Prostate gland (tissue), 2 donors: ENCODE data around the gene SLC22A4. TPM values are rescaled to one million over a fixed set of nuclear protein-coding genes. Genes with fewer than 3 reads are reported as not detected.

Experiments used
- DNase-seq: peaks from one replicate; pipeline ENCODE4 v3.0.0-alpha.2; 2019; ENCODE audit warnings: low spot score
- H3K27ac ChIP-seq, 2 donors: fragments of 200-600 bp; sonication (generic); 2 replicates each; pipeline ENCODE4 v1.5.1; 2017 to 2019
- H3K27me3 ChIP-seq: fragments of 200-600 bp; sonication (generic); replicated peaks from 2 replicates; pipeline ENCODE4 v1.5.1; 2019; ENCODE audit not compliant: insufficient read depth
- H3K36me3 ChIP-seq, 2 donors: fragments of 200-600 bp; sonication (generic); 1 replicate in 1 of 2; 2 replicates in 1 of 2; pipeline versions ENCODE4 v1.5.1 to v1.8.1; 2017 to 2019
- H3K4me1 ChIP-seq: fragments of 200-600 bp; sonication (generic); replicated peaks from 2 replicates; pipeline ENCODE4 v1.5.1; 2019
- H3K4me3 ChIP-seq, 2 donors: fragments of 200-600 bp; sonication (generic); 2 replicates each; pipeline ENCODE4 v1.5.1; 2017 to 2019
- H3K9me3 ChIP-seq: fragments of 200-600 bp; sonication (generic); 2 replicates; pipeline ENCODE4 v1.5.1; 2017
- CTCF ChIP-seq, 4 experiments: fragments of 200-600 bp in 2 of 4; fragments of 450-650 bp in 2 of 4; sonication (generic) in 2 of 4; IDR thresholded peaks; 1 replicate in 3 of 4; 2 replicates in 1 of 4; pipeline ENCODE4 v1.5.1; 2016 to 2019; ENCODE audit warnings: antibody characterized with exemption in 4 of 4, mild to moderate bottlenecking in 2 of 4, moderate library complexity in 2 of 4
- POLR2A ChIP-seq: fragments of 450-650 bp; IDR thresholded peaks from one replicate; pipeline ENCODE4 v1.6.1; 2016; ENCODE audit warnings: antibody characterized with exemption, mild to moderate bottlenecking
- POLR2AphosphoS5 ChIP-seq: sonication (generic); formaldehyde crosslinking; IDR thresholded peaks from one replicate; pipeline ENCODE4 v1.6.1; 2017; ENCODE audit warnings: antibody characterized with exemption
- WGBS: methylation state at CpG from one replicate; pipeline ENCODE4 v1.1.5; 2018; 5-methylcytosine and 5-hydroxymethylcytosine counted together
- intact Hi-C: fragments of 100-400 bp; cut with DNase I; formaldehyde crosslinking; loops from one replicate; pipeline ENCODE4 v1.14.2; 2022
- total RNA-seq, 2 donors: library from RNA; depleted of rRNA; stranded (reverse); fragments of >200 nt; gene quantifications; one replicate each; pipeline ENCODE4 v1.1.0, GENCODE V29; 2016

Gene SLC22A4
- total RNA-seq, 2 donors from 2014 or later: 5.5 to 8.2 TPM

- DNase-seq: no peak
- H3K27ac ChIP-seq: no peak overlapping the region
- no peaks in the 10 kb centered on the region for H3K27me3 ChIP-seq
- TF ChIP-seq POLR2A (no peak), CTCF (IDR thresholded peaks at IDR 0.05) (no peak), POLR2AphosphoS5 (no peak)
- intact Hi-C loops: loop anchor here (10.0 kb wide), 1 partner anchor 634 kb away; the partner anchor contains the start of gene RAPGEF6
- 55% methylated on average over 7 of the region's 8 CpGs for WGBS
- H3K4me3 ChIP-seq: no peak overlapping the region
- H3K36me3 ChIP-seq: no peaks in the 10 kb centered on the region
- no peaks in the 10 kb centered on the region for H3K9me3 ChIP-seq
- peaks cover 18% of the 10 kb centered on the region for H3K4me1 ChIP-seq
Measured at GRCh38 chr5:132268769-132269551, 25.2 kb upstream of the SLC22A4 start.

GRCh38 chr5:132269635-132270334, 24.4 kb upstream of the SLC22A4 start:
- no peaks in the 10 kb centered on the region for H3K27me3 ChIP-seq
- intact Hi-C loops: loop anchor here (10.0 kb wide), 1 partner anchor 635 kb away; the partner anchor contains the start of gene RAPGEF6
- H3K27ac ChIP-seq: no peak overlapping the region
- H3K36me3 ChIP-seq: no peaks in the 10 kb centered on the region
- H3K4me3 ChIP-seq: no peak overlapping the region
- 83% methylated on average over 3 of the region's 3 CpGs for WGBS
- H3K4me1 ChIP-seq: peaks cover 13% of the 10 kb centered on the region
- H3K9me3 ChIP-seq: no peaks in the 10 kb centered on the region
- DNase-seq: no peak
- TF ChIP-seq POLR2AphosphoS5 (no peak), POLR2A (no peak), CTCF (IDR thresholded peaks at IDR 0.05) (no peak)

GRCh38 chr5:132270335-132270665, 23.9 kb upstream of the SLC22A4 start:
- intact Hi-C loops: no loop called here
- H3K27me3 ChIP-seq: no peaks in the 10 kb centered on the region
- 85% methylated on average over 1 of the region's 1 CpG for WGBS
- H3K36me3 ChIP-seq: no peaks in the 10 kb centered on the region
- H3K4me1 ChIP-seq: peaks cover 10% of the 10 kb centered on the region
- H3K4me3 ChIP-seq: no peak overlapping the region
- no peaks in the 10 kb centered on the region for H3K9me3 ChIP-seq
- TF ChIP-seq POLR2A: no peak
- no peak for TF ChIP-seq POLR2AphosphoS5
- no peak for TF ChIP-seq CTCF (IDR thresholded peaks at IDR 0.05)
- DNase-seq: no peak
- no peak overlapping the region for H3K27ac ChIP-seq

GRCh38 chr5:132270706-132271105, 23.5 kb upstream of the SLC22A4 start:
- Histone ChIP-seq H3K4me1 (peaks cover 6% of the 10 kb centered on the region), H3K27me3 (no peaks in the 10 kb centered on the region), H3K27ac (no peak overlapping the region), H3K4me3 (no peak overlapping the region), H3K36me3 (no peaks in the 10 kb centered on the region), H3K9me3 (no peaks in the 10 kb centered on the region)
- no peak for TF ChIP-seq CTCF (IDR thresholded peaks at IDR 0.05)
- TF ChIP-seq POLR2A: no peak
- no peak for TF ChIP-seq POLR2AphosphoS5
- intact Hi-C loops: no loop called here
- WGBS: 68% methylated on average over 6 of the region's 6 CpGs
- DNase-seq: no peak
